NCI-H2227 treated with DMSO at 0.1 percent for 48 hours (cell line): ENCODE results near the gene CHID1.
A peak's percentile ranks its signal among the peaks of the same experiment; 100 is the strongest.

Experiments used
- DNase-seq: peaks from one replicate; lab custom pipeline; 2025; lab: John Stamatoyannopoulos, UW

The CHID1 gene

GRCh38 chr11:849951-850774 lies 60.4 kb downstream of the CHID1 start:
- DNase-seq, result no peak

- peak; percentile 65 for DNase-seq
Observed at GRCh38 chr11:849104-849824, 61.3 kb downstream of the CHID1 start.

GRCh38 chr11:848380-848931 lies 62.2 kb downstream of the CHID1 start:
- DNase-seq, result no peak

GRCh38 chr11:847876-848275 lies 62.7 kb downstream of the CHID1 start:
- DNase-seq, result no peak

- DNase-seq, result no peak
Observed at GRCh38 chr11:846496-847098, 64.0 kb downstream of the CHID1 start.

- DNase-seq, result no peak
Observed at GRCh38 chr11:845872-846495, 64.6 kb downstream of the CHID1 start.

GRCh38 chr11:844693-845644 lies 65.6 kb downstream of the CHID1 start:
- no peak for DNase-seq

- DNase-seq, result no peak
Observed at GRCh38 chr11:843818-844692, 66.6 kb downstream of the CHID1 start.

GRCh38 chr11:843086-843734 lies 67.4 kb downstream of the CHID1 start:
- DNase-seq, result no peak

GRCh38 chr11:842370-843002 lies 68.1 kb downstream of the CHID1 start, which contains the start of the genes POLR2L and TSPAN4:
Gene POLR2L, minus strand, starts transcription at chr11:842529. Its CDS starts 21 bp downstream, at chr11:842508.
Gene TSPAN4, plus strand, starts transcription at chr11:842852. Its CDS starts 7,453 bp downstream, at chr11:850305.
- peak; percentile 92 for DNase-seq

- DNase-seq, result no peak
Observed at GRCh38 chr11:841981-842369, 68.6 kb downstream of the CHID1 start.

GRCh38 chr11:839875-840617 lies 70.6 kb downstream of the CHID1 start:
- DNase-seq, result no peak

- no peak for DNase-seq
Observed at GRCh38 chr11:839280-839623, 71.4 kb downstream of the CHID1 start.

GRCh38 chr11:838441-839279 lies 72.0 kb downstream of the CHID1 start:
- DNase-seq, result peak; percentile 27

- no peak for DNase-seq
Observed at GRCh38 chr11:837990-838307, 72.7 kb downstream of the CHID1 start.

- no peak for DNase-seq
Observed at GRCh38 chr11:837189-837989, 73.2 kb downstream of the CHID1 start.

GRCh38 chr11:836700-837099 lies 73.9 kb downstream of the CHID1 start:
- DNase-seq, result no peak
